ENCODE measurements around the gene TCF25.

TCF25 gene

DNA sequence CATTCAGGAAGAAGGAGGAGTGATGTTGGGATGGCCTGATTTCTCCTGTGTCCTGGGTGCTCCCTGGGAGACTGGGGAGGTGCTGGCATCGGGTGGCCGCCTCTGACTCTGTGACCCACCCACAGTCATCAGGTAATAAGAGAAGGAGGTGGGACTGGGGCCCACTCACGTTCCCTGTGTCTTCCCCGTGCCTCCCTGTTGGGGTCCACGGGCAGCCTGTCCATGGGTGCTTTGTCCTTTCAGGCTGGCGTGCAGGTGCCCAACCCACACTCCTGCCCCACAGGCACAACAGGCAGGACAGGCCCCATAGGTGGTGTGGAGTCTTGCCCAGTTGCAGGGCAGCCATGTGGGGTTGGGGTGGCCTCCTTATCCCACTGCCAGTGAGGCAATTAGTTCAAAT lies 79.2 kb downstream of the TCF25 start:
- H3K27ac ChIP-seq: no peak overlapping the region
- TF ChIP-seq CTCF (conservative IDR thresholded peaks at IDR 0.05) (no peak), ZFX (IDR thresholded peaks at IDR 0.05) (no peak)

- no peak overlapping the region for H3K27ac ChIP-seq
- TF ChIP-seq CTCF (conservative IDR thresholded peaks at IDR 0.05): no peak
- TF ChIP-seq ZFX (IDR thresholded peaks at IDR 0.05): no peak
Observed at GRCh38 chr16:89953671-89954406, 80.4 kb downstream of the TCF25 start.

GRCh38 chr16:89954462-89954861 lies 81.1 kb downstream of the TCF25 start:
- no peak for TF ChIP-seq CTCF (conservative IDR thresholded peaks at IDR 0.05)
- TF ChIP-seq ZFX (IDR thresholded peaks at IDR 0.05): no peak
- H3K27ac ChIP-seq: no peak overlapping the region

GRCh38 chr16:89955001-89955685 lies 81.8 kb downstream of the TCF25 start:
- H3K27ac ChIP-seq: no peak overlapping the region
- TF ChIP-seq ZFX (IDR thresholded peaks at IDR 0.05) (no peak), CTCF (conservative IDR thresholded peaks at IDR 0.05) (no peak)

DNA sequence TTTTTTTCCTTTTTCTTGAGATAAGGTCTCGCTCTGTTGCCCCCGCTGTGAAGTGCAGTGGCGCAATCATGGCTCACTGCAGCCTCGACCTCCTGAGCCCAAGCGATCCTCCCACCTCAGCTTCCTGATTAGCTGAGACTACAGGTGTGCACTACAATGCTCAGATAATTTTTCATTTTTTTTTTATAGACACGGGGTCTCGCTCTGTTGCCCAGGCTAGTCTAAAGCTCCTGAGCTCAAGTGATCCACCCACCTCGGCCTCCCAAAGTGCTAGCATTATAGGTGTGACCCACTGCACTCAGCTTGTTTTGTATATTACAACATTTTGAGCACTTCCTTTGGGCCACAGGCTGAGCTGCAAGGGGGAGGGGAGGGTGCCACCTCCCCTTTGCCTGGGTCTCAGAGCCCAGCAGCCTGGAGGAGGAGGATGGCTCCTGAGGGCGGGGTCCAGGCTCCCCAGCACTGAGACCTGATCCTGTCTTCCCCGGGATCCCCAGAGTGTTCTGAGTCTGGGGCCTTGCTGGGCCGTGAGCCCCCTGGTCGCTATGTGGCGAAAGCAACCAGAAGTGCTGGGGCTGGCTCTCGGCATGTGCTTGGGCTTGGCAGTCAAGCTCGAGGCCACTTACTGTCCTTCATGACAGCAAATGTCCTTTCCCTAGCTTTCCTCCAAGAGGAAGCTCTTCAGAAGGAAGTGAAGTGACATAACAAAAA lies 83.3 kb downstream of the TCF25 start:
- no peak overlapping the region for H3K27ac ChIP-seq
- TF ChIP-seq CTCF (conservative IDR thresholded peaks at IDR 0.05) (no peak), ZFX (IDR thresholded peaks at IDR 0.05) (no peak)

DNA sequence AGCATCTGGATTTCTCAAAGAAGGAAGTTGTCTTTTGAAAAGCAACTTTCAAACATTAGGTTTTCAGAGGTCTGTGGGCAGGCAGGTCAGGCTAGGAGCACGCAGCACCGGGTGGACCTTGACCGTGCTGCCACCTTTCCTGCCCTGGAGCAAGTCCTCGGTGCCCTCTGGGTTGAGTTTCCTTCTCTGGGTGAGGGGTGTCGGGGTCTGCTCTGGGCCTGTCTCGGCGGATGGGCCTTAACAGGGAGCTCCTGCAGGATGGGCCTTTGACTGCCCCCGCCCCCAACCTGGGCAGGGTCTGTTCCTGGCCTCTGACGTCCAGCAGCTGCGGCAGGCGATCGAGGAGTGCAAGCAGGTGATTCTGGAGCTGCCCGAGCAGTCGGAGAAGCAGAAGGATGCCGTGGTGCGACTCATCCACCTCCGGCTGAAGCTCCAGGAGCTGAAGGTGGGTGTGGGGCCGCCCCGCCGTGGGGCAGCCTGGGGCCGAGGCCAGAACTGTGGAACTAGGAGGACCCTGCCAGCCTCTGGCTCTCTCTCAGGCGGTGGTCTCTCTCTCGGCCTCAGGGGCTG lies 83.9 kb downstream of the TCF25 start:
- H3K27ac ChIP-seq: no peak overlapping the region
- TF ChIP-seq ZFX (IDR thresholded peaks at IDR 0.05) (no peak), CTCF (conservative IDR thresholded peaks at IDR 0.05) (no peak)

GRCh38 chr16:89958068-89958467 lies 84.7 kb downstream of the TCF25 start:
- H3K27ac ChIP-seq: no peak overlapping the region
- TF ChIP-seq CTCF (conservative IDR thresholded peaks at IDR 0.05) (no peak), ZFX (IDR thresholded peaks at IDR 0.05) (no peak)

Data from C4-2B (cell line).